ENCODE data around the gene ADAMTS17.

- TF ChIP-seq FOXP4 (CRISPR knock-in tag; IDR thresholded peaks at IDR 0.05) (no peak), USF2 (CRISPR knock-in tag; IDR thresholded peaks at IDR 0.05) (no peak), SMAD3 (CRISPR knock-in tag; IDR thresholded peaks at IDR 0.05; ENCODE audit: borderline replicate concordance) (no peak), ATF1 (CRISPR knock-in tag; IDR thresholded peaks at IDR 0.05) (no peak), CTCF (IDR thresholded peaks at IDR 0.05) (no peak), MLX (CRISPR knock-in tag; IDR thresholded peaks at IDR 0.05) (no peak), HMGXB4 (CRISPR knock-in tag; IDR thresholded peaks at IDR 0.05) (no peak), JUN (CRISPR knock-in tag; IDR thresholded peaks at IDR 0.05) (no peak), ELF4 (CRISPR knock-in tag; IDR thresholded peaks at IDR 0.05; ENCODE audit: low read depth) (no peak)
Observed at GRCh38 chr15:100057281-100057680, 284.5 kb downstream of the ADAMTS17 start.
